Muscle of leg (tissue), 11 donors: ENCODE data around the gene CPA1. TPM values are rescaled to one million over a fixed set of nuclear protein-coding genes. Genes with fewer than 3 reads are reported as not detected.

ENCODE experiments used
- DNase-seq: peaks from one replicate; pipeline ENCODE4 v3.0.0; 2013
- H3K27ac ChIP-seq: one replicate; pipeline ENCODE4 v1.5.1; 2013; ENCODE audit warnings: mild to moderate bottlenecking, low read length, control low read depth
- H3K27me3 ChIP-seq: one replicate; pipeline ENCODE4 v1.6.1; 2013; ENCODE audit warnings: low read length; ENCODE audit not compliant: control insufficient read depth, insufficient read depth
- H3K36me3 ChIP-seq: one replicate; pipeline ENCODE4 v1.6.1; 2013; ENCODE audit warnings: low read length; ENCODE audit not compliant: control insufficient read depth, insufficient read depth
- H3K4me1 ChIP-seq: one replicate; pipeline ENCODE4 v1.6.1; 2013; ENCODE audit warnings: low read length; ENCODE audit not compliant: control insufficient read depth, insufficient read depth
- H3K4me3 ChIP-seq: one replicate; pipeline ENCODE4 v1.5.1; 2013; ENCODE audit warnings: low read length, control low read depth
- H3K9me3 ChIP-seq: replicated peaks from 2 replicates; pipeline ENCODE4 v1.6.1; 2013; ENCODE audit warnings: low read depth, low read length; ENCODE audit not compliant: control insufficient read depth
- WGBS: methylation state at CpG from one replicate; pipeline ENCODE4 v1.1.5; 2013; ENCODE audit warnings: missing lambda C conversion rate; ENCODE audit not compliant: insufficient coverage; 5-methylcytosine and 5-hydroxymethylcytosine counted together
- polyA plus RNA-seq, 8 donors: library from polyadenylated mRNA; unstranded; fragments of 120-200 nt; gene quantifications; one replicate each; pipeline versions ENCODE4 v1.2.1 to v1.2.3, GENCODE V29; 2013; ENCODE audit warnings: inconsistent platforms in 1 of 8, low replicate concordance in 1 of 8; ENCODE audit not compliant: insufficient read length in 8 of 8, insufficient read depth in 1 of 8
- total RNA-seq: library from RNA; stranded (reverse); fragments of 120-200 nt; gene quantifications from one replicate; pipeline ENCODE4 v1.2.4, GENCODE V29; 2013

CPA1 gene
- total and polyA plus RNA-seq, 9 donors, result 2.6 to 6.7 (median 4.3) TPM

DNA sequence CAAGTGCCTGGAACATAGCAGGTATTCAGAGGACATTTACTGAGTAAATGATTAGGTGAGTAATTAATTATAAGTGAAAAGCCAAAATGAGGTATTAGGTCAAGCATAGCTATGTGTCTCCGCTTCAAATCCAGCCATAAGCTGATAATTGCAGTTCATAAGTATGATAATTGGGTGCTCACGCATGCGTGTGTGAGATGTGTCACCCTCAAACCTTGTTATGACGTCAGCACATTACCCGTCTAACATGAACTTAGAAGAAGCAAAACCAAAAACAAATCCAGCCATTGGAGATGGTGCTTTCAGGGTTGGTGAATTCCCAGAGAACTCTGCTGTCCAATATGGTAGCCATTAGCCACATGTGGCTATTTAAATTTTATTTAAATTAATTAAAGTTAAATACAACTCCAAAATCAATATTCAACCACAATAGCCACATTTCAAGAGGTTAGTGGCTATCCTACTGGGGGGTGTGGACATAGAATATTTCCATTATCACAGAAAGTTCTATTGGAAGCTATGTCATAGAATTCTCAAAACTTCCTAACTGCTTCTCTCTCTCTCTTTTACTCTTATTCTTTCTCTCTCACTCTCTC lies 35.9 kb upstream of the CPA1 start, which contains the start of gene CPA5:
TSS of gene CPA5 (plus strand) at position 546 of the 596 bp plus-strand sequence. CDS start 1,670 bp downstream, outside the sequence.
- Histone ChIP-seq H3K4me3 (no peak within 1 kb of the TSS), H3K9me3 (peaks cover 4% of the 10 kb centered on the region), H3K36me3 (no peaks in the 10 kb centered on the region), H3K27ac (peak within 1 kb of the TSS; percentile 96), H3K4me1 (peaks cover 33% of the 10 kb centered on the region), H3K27me3 (no peaks in the 10 kb centered on the region)
- DNase-seq, result no peak
- 100% methylated on average over 1 of the region's 5 CpGs for WGBS

DNA sequence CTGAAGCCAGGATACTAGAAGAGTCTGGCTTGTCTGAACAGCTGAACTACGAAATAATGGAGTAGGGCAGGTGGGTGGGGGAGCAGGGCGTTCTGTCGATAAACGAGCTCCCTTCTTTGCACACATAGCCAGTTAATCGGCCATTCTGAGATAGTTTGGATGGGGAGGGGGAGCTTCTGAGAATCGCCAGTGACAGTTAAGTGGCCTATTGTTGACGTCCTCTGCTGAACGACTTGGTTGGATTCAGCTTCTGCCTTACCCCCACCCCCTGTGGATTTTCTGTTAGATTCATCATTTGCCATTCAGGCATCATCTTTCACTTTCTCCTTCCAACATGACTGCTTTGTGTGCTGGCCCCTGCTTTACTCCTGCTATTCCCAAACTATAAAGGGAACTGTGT lies 35.2 kb upstream of the CPA1 start:
- H3K4me3 ChIP-seq, result no peak overlapping the region
- DNase-seq, result peak; percentile 92
- WGBS, result 7% methylated on average over 3 of the region's 8 CpGs

DNA sequence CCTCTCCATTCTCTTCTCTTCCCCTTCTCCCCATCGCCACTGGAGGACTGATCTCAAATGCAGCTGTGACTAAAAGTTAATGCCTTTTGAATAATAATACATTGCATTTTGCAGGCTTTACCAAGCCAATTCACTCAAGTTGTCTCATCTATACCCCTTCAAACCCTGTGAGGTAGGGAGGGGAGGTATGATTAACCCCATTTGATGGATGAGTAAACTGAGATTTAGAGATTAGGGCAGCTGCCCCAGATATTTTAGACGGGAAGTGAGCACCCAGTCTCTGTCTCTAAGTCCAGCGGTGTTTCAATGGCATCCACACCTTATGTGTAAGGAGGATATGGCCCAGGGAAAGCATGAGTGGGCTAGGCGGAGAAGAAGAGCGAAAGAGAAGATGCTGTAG lies 34.6 kb upstream of the CPA1 start:
- Histone ChIP-seq H3K36me3 (no peaks in the 10 kb centered on the region), H3K4me1 (peaks cover 44% of the 10 kb centered on the region), H3K27ac (peak overlapping the region; percentile 96), H3K9me3 (peaks cover 4% of the 10 kb centered on the region), H3K27me3 (no peaks in the 10 kb centered on the region), H3K4me3 (no peak overlapping the region)
- no peak for DNase-seq
- 75% methylated on average over 4 of the region's 5 CpGs for WGBS

More for the DNA sequence above, 35.2 kb upstream of the CPA1 start:
- Histone ChIP-seq H3K9me3 (peaks cover 4% of the 10 kb centered on the region), H3K36me3 (no peaks in the 10 kb centered on the region), H3K4me1 (peaks cover 39% of the 10 kb centered on the region), H3K27ac (peak overlapping the region; percentile 96), H3K27me3 (no peaks in the 10 kb centered on the region)

DNA sequence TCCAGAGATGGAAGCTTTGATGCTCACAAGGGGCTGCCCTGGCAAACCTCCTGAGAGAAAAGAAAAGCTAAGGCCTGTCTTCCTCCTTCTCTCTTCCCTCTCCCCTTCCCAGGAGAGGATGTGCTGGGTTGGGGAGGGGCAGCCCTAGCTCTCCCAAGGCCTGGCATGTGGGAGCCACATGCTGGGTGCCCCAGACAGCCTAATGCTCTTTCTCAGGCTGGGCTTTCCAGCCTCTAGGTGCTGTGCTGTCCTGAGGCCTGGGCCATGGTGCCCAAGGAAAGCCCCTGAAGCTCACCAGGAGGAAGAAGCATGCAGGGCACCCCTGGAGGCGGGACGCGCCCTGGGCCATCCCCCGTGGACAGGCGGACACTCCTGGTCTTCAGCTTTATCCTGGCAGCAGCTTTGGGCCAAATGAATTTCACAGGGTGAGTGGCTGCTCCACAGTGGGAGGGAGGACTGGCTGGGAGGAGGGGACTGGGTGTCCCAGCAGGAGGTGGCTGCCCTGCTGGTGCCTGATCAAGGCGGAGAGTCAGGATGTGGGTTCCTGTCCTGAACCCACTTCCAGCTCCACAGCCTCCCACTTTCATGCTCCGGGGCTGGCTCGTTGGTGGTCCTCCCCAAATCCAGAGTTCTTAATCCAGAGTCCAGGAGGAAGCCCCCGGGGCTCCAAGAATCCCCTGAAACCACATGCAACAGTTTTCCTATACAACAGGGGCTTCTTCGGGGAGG lies 34.0 kb upstream of the CPA1 start:
- Histone ChIP-seq H3K4me3 (no peak overlapping the region), H3K9me3 (peaks cover 4% of the 10 kb centered on the region), H3K4me1 (peaks cover 51% of the 10 kb centered on the region), H3K36me3 (no peaks in the 10 kb centered on the region), H3K27me3 (no peaks in the 10 kb centered on the region), H3K27ac (peak overlapping the region; percentile 96)
- no peak for DNase-seq
- 72% methylated on average over 9 of the region's 10 CpGs for WGBS

DNA sequence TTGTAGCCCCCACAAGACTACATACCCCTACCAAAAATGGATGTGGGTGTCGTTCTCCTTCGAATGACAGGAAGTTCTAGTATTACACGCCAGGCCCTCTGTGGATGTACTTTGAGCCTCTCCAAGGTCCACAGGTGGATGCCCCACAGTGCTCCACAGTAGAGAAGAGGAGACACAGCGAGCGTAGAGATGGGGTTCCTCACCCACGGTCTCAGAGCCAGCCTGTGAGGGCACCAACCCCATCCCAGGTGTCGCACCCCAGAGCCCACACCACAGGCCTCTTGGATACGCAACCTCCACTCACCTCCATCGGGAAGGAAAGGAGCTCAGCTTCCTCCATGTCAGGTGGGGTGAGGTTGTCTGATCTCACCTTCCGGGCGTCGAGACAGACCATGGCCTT lies 33.4 kb upstream of the CPA1 start:
- Histone ChIP-seq H3K27me3 (no peaks in the 10 kb centered on the region), H3K4me3 (no peak overlapping the region), H3K4me1 (peaks cover 57% of the 10 kb centered on the region), H3K27ac (no peak overlapping the region), H3K9me3 (no peaks in the 10 kb centered on the region), H3K36me3 (no peaks in the 10 kb centered on the region)
- 93% methylated on average over 3 of the region's 12 CpGs for WGBS
- DNase-seq, result no peak

- peaks cover 73% of the 10 kb centered on the region for H3K4me1 ChIP-seq
- peak overlapping the region; percentile 92 for H3K27ac ChIP-seq
- H3K36me3 ChIP-seq, result no peaks in the 10 kb centered on the region
- no peaks in the 10 kb centered on the region for H3K9me3 ChIP-seq
- no peaks in the 10 kb centered on the region for H3K27me3 ChIP-seq
- WGBS, result 37% methylated on average over 8 of the region's 16 CpGs
- H3K4me3 ChIP-seq, result no peak overlapping the region
- no peak for DNase-seq
These were observed 30.1 kb upstream of the CPA1 start for GRCh38 chr7:130349911-130350782.

DNA sequence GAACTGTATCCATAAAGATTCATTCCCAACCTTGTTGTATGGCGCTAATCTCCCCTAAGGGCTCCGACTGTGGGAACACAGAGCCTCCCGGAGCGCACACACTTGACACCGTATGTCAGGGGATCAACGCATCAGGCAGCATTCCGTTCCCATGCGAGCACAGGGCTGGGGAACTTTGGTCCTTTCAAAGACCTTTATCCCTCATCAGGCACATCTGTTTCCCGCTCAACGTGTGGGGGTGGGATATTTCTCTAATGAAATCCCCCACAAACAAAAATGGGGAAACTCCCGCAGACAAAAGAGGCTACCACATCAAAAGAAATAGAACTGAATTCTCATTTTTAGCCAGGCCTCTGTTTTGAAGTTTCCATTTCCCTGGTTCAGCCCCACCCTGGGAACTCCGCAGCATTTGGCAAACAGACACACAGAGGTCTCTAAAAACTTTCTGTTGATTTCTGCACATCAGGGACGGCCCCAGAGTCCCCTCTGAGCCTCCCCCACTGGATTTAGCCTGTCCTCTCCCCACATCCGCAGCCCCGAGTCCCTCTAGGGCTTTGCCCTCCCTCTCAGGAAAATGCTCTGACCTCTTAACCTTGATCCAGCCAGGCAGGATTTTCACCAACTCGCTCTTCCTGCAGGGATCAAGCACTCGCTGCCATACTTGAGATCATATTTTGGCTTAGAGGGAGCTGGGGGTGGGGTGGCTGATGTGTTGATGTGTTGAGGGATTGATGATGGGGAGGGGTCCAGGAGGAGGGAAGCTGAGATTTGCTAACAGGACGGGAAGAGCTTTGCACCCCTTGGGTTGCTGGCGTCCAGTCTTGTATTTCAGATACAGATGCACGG lies 29.1 kb upstream of the CPA1 start:
- Histone ChIP-seq H3K27ac (peak overlapping the region; percentile 92), H3K9me3 (no peaks in the 10 kb centered on the region), H3K4me1 (peaks cover 73% of the 10 kb centered on the region), H3K4me3 (no peak overlapping the region), H3K36me3 (no peaks in the 10 kb centered on the region), H3K27me3 (no peaks in the 10 kb centered on the region)
- 5% methylated on average over 10 of the region's 20 CpGs for WGBS
- DNase-seq, result peak; percentile 95

DNA sequence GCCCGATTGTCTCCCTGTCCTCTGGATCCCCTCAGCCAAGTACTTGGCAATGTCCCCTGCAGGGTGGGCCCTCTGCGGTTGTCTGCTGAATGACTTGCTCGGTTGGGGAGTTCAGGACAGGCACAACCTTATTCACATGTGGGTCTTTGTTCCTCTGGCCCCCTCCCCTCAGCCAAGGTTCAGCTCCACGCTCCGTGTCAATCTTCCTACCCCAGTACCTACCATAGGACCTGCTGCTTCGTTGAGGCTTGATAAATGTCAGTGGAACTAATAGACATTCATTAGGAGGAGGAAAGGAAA lies 28.6 kb upstream of the CPA1 start:
- Histone ChIP-seq H3K9me3 (no peaks in the 10 kb centered on the region), H3K27me3 (no peaks in the 10 kb centered on the region), H3K4me1 (peaks cover 73% of the 10 kb centered on the region), H3K27ac (peak overlapping the region; percentile 92), H3K4me3 (no peak overlapping the region), H3K36me3 (no peaks in the 10 kb centered on the region)
- no peak for DNase-seq
- WGBS, result 20% methylated on average over 1 of the region's 6 CpGs

DNA sequence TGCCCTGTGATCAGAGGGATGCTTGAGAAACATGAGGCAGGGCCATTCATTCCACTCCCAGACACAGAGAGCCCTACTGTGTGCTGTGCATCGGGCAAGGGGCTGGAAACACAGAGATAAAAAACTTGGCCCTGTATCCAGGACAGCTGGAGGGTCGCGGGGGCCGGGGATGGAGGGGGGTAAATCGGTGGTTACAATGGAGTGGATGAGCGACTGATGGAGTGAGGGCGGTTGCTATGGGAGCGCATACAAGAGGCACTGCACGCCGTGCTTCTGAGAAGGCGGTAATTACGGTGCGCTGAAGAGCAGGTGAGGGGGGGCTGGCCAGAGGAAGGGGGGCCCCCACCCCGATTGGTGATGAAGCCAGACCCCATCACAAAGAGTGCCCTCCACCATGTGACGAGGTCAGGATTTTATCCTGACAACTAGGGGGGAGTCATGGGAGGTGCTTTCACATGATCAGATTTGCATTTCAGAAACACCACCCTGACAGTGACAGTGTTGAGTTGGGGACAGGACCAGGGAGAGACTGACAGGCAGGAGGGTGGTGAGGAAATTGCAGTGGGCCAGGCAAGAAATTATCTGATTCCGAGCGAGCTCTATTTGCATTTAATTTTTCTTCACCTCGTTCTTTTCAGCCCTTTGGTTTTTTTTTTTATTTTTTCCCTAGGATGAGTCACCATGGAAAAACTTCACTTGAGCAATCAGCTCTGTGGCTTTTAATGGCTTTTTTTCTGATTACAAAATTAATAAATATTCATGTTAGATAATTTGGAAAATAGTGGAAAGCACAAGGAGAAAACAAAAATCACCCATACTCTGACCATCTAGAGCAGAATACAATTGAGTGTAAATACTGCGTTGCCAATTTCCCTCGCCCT lies 27.9 kb upstream of the CPA1 start:
- H3K27me3 ChIP-seq, result no peaks in the 10 kb centered on the region
- no peak overlapping the region for H3K4me3 ChIP-seq
- peak overlapping the region; percentile 92 for H3K27ac ChIP-seq
- no peaks in the 10 kb centered on the region for H3K9me3 ChIP-seq
- H3K36me3 ChIP-seq, result no peaks in the 10 kb centered on the region
- peaks cover 73% of the 10 kb centered on the region for H3K4me1 ChIP-seq
- 47% methylated on average over 15 of the region's 20 CpGs for WGBS
- peak; percentile 83 for DNase-seq
